SK-MEL-5 (cell line): ENCODE data around the gene UGT8. TPM values are rescaled to one million over a fixed set of nuclear protein-coding genes. Genes with fewer than 3 reads are reported as not detected.
"Not testable (repeated sequence)": the region's sequence is repeated elsewhere in the genome, so short reads cannot be mapped to it uniquely, and the experiment has no call there.

ENCODE experiments used
- DNase-seq: peaks from one replicate; pipeline ENCODE4 v3.0.0-alpha.2; 2016; ENCODE audit warnings: low read depth, low spot score
- in situ Hi-C: cut with HindIII; loops from 2 replicates; pipeline ENCODE4 v1.10.0; 2016; ENCODE audit warnings: low sequenced_read_pairs, high pct_unique_total_duplicates, low pct_unique_long_range_greater_than_20kb
- small RNA-seq, 2 experiments: library from RNA; depleted of rRNA; stranded (forward); fragments of <200 nt; gene quantifications; one replicate each; pipeline ENCODE3, GENCODE V24; 2014
- total RNA-seq: library from RNA; depleted of rRNA; stranded (reverse); fragments of >200 nt; shearing (Covaris generic); gene quantifications from 2 replicates; pipeline ENCODE4 v1.2.3, GENCODE V29; 2014

UGT8 gene
- total RNA-seq, 1 experiment from 2014 or later, result 7.4 TPM

DNA sequence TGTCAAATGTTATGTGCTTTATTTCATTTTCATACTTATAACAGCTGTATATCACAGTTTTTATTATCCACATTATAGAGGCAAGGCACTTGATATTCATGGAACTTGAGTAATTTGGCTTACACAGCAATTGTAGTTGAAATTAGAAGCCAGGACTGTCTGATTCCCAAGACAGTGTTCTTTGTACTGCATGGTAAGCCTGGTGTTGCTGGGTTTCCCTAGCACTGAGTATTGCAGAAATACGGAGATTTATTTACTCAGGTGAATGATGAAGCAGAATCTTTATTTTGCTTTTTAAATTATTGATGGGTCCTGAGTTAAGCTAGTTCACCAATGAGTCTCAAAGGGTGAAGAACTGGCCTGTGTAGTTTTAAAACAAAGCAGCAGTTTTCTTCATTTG lies 70.0 kb downstream of the UGT8 start:
- DNase-seq, result no peak
- in situ Hi-C loops, result no loop called here

DNA sequence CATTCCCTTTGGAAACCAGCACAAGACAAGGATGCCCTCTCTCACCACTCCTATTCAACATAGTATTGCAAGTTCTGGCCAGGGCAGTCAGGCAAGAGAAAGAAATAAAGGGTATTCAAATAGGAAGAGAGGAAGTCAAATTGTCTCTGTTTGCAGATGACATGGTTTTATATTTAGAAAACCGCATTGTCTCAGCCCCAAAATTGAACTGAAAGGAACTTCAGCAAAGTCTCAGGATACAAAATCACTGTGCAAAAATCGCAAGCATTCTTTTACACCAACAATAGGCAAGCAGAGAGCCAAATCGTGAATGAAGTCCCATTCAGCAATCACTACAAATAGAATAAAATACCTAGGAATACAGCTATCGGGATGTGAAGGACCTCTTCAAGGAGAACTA lies 72.1 kb downstream of the UGT8 start:
- in situ Hi-C loops, DNase-seq: not testable (repeated sequence)

DNA sequence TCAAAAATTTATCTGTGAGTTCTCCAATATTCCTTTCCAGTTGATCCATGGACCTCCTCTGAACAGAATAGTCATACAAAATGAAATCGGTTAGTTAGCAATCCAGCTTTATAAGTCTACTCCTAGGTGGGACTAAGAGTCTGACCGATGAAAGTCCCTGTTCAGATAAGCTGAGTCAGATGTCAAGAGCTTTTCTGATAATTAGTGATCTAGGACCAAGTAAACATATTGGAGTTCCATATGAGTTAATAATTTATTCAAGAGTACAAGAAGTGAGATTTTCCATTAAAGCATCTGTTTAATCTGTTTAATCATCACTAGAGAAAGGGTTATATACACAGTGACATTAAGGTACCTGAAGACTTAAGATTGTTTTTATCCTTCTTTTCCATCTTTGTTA lies 74.7 kb downstream of the UGT8 start:
- in situ Hi-C loops, result no loop called here
- no peak for DNase-seq

DNA sequence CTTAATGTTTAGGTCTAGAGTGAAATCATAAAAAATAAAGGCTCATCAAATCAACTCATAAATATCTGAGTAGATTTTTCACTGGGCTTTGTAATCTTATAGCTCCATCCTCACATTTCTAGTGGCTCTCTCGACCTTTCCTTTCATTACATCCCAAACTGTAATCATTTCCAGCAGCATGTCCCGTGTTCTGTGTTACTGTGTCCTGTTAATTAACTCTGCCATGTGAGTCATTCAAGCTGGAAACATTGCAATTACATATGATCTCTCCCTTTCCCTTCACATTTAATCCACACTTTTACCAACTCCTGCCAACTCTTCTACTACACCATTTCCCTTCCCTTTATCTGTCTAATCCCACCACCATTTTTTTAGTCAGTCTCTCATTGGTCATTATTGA lies 75.5 kb downstream of the UGT8 start:
- in situ Hi-C loops, result no loop called here

DNA sequence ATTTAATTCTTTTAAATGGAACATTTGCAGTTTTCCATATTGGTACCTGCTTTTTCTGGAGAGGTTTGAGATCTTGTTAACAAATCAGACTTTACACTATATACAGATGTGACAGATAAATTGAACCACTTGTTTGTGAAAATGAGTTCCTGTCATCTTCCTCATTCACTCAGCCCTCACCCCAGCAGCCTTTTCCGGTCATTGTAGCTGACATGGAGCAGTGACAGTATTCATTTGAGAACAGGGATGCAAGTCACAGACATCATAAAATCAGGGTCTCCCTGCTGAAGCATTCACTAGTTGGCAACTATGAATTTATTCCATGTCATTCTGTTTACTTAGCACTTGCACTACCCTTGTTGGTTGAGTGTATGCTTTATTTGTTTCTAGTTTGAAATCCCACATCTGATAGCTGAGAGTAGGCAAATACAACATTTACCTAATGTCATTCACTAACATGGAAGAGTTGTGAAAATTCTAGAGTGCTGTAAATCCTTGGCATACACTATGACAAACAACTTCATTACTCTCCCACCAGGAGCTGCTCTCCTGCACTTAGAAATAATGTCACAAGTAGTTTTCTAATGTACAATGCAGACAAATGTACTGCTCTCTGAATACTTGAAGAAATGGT lies 78.9 kb downstream of the UGT8 start:
- no peak for DNase-seq
- in situ Hi-C loops, result no loop called here

More for the DNA sequence above, 75.5 kb downstream of the UGT8 start:
- peak; percentile 16 for DNase-seq

DNA sequence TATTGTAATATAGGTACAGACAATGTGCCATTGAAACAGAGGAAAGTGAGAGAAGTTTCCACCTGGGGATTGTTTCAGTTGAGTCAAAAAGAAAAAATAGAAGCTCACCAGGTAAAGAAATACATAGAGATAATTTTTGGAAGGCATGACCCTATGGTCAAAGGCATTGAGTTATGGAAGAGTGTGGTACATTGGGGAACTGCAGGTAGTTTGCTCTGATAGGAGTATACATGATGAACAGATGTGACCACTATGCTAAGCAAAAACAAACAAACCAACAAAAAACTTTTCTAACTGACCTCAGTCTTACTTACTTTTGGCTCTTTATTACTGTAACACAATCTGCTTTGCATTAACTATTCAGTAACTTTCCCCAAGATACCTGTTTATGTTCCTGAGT lies 85.9 kb downstream of the UGT8 start:
- in situ Hi-C loops, result no loop called here
- no peak for DNase-seq

DNA sequence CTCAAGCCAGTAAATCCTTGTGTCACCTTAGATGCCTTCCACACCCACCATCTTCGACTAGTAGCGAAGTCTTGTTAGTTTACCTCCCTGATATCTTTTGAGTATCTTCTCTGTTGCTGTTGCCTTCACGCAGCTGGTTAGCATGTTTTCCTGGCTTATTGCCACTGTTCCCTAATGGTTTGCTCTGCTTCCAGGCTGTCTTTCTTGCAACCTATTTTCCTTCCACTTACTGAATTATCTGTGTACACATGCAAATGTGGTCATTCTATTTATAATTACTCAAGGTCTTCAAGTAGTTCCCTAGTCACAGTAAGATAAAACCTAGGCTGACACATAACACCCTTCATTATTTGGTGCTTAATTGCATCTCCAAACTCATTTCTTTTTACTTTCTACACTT lies 89.5 kb downstream of the UGT8 start:
- no peak for DNase-seq
- in situ Hi-C loops, result no loop called here

DNA sequence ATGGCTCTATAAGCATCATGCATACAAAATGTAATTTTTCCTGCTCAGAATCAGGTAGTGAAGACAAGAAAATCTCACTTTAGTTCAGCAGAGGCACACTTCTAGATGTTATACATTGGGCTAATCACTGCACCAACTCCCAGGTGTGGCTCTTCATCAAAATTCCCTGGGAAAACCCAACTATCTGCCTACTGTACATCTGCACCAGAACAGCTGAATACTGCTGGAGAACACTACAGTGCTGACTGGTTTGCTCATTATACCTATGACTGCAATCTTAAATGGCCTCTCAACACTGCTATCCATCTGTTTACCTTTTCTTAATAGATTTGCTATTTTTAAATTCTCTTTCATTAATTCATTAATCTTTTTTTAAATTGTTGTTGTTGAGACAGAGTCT lies 92.0 kb downstream of the UGT8 start:
- in situ Hi-C loops, result no loop called here
- DNase-seq, result no peak

DNA sequence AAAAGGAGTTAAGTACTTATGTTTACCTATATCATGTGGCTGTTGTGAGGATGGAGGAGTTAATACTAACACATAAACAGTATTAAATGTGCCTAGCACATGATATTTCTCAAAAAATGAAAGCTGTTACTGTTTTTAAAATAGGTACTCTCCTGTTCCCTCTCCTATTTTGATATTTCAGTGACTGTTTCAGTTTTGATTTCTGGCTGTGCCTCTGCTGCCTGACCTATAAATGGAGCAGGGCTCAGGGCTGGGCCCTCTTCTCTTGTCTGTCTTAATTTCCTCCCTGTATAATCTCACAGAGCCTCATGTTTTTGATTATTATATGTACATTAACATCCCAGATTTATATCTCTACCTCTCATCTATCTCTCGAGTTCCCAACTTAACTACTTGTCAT lies 93.3 kb downstream of the UGT8 start:
- in situ Hi-C loops, result no loop called here
- no peak for DNase-seq

DNA sequence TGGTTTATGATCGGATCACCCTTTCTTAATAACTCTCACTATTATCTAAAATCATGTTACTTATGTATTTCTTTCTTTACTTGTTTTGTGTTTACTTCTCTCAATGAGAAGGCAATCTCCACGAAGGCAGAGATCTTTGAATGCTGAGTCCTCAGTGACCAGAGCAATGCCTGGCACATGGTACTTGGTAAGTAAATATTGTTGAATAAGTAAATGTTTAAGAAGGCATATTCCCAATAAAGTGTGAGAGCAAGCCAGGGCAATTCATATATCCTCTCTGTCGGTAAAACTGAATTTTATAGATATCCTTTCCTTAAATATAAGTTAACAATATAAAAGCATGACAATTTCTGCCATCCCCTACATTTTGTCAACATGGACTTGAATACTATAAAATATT lies 94.4 kb downstream of the UGT8 start:
- in situ Hi-C loops, result no loop called here
- no peak for DNase-seq

DNA sequence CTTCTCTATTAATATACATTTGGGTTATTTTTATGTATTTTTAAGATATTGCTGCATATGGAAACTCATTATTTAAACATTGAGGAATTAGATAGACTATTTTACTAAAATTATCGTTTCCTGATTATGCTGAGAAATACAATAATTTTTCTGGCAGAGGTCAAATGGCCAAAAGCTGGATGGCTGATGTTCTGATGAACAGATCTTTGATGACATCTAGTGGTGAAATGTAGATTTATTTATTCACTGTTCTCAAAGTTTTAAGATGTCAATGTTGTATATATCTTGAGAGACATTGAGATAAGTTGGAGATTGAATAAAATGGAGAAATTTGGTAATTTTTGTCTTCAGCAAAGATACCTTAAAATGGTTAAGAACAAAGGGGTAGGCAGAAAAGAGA lies 96.2 kb downstream of the UGT8 start:
- in situ Hi-C loops, result no loop called here

DNA sequence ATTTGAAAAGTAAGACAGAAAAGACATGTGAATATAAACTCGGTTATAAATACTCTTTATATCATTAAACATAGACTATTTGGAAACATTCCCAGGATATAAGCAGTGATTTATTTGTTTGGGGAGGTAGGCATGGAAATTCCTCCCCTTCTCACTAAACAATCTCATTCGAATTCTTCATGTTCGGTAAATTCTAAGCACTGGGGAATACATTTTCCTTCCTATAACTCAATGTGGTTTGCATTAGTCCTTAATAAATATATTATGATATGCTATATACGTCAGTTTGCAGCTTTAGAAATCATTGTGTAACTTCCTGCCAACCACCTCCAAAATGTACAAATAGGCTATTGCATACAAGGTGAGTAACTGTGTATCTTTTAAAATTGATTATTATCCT lies 99.6 kb downstream of the UGT8 start:
- DNase-seq, result no peak
- in situ Hi-C loops, result no loop called here

More for the DNA sequence above, 96.2 kb downstream of the UGT8 start:
- peak; percentile 67 for DNase-seq

DNA sequence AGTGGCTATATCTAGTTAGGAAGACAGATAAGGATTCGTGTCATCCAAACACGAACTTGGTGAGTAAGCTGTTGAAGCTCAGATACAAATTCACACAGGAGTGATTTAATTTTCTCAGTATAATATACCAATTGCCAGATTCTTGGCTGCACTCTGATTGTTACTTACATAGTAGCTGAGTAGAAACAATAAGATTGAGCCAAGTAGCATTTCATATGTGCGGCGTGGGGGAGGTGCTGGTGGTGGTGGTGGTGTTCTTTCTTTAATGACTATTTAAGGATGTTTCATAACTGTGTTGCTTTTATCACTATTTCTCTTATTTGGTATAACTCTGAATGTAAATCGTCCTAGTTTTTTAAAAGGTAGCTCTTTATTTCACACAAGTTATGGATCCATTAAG lies 102.9 kb downstream of the UGT8 start:
- in situ Hi-C loops, result no loop called here
- no peak for DNase-seq

DNA sequence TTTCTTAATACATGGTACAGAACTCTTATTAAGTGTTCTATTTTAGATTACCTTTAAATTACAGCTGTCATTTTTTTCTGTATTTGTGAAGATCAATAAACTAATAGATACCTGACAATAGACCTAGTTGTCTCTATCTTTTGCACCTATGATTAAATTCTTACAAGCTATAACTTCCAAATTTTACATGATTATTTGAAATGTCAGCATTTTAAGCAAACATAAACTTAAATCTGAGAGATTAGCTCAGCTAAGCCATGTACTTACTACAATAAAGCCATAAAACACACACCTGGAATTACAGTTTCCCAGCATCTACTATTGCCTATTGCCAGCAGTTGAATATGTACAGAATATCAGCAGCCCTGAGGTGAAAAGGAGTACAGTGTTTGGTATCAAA lies 118.8 kb downstream of the UGT8 start:
- no peak for DNase-seq
- in situ Hi-C loops, result no loop called here

DNA sequence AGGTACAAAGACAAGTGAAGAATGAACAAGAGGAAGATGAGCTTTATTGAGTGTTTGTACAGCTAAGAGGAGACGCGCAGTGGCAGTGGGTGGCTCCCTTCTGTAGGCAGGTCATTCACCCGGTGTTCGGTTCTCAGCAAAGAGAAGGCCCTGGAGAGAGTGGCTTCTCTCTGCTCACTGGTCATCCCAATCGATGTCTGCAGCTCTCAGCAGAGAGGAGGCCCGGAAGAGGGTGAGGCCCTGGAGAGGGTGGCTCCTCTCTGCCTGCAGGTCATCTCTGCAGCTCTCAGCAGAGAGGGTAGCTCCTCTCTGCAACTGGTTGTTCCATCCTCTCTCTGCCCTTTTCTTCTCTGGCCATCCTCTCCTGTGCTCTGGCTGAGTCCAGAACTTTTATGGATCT lies 126.5 kb downstream of the UGT8 start:
- DNase-seq, result no peak
- in situ Hi-C loops, result no loop called here

DNA sequence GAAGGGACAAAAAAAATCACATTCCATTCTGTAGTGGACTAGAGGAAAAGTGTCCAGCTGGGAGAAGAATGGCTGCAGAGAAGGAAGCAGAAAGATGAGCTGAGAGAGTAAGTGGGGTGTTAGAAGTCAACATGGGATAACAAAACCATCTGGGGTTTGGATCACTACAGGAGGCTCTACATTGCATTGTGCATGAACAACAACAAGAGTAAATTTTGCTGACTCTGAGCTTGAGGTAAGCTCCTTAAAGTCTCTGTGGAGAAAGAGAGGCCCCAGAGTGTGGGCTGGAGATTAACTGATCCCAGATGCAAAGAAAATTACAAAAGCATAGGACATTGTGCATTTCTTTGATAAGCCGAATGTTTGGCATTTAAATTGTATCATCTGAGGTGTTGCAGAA lies 128.9 kb downstream of the UGT8 start:
- no peak for DNase-seq
- in situ Hi-C loops, result no loop called here

Small RNA genes within 50 kb of the gene (small RNA-seq; reads per million reads assigned to genes)
- gene MIR577, result 0.06 to 36.0 reads per million in 2 experiments
